HCT116 (cell line): ENCODE data around the gene IGSF3. TPM values are rescaled to one million over a fixed set of nuclear protein-coding genes. Genes with fewer than 3 reads are reported as not detected.

Source experiments
- ATAC-seq: fragments of 200-7000 bp; cut with Tn5 transposase; 2 replicates; pipeline ENCODE4 v1.9.1; 2020; ENCODE audit warnings: mild to moderate bottlenecking, moderate library complexity
- BruUV-seq: library from RNA; stranded (reverse); fragments of 400-500 nt; replicated peaks from 2 replicates; lab custom pipeline; 2021; lab: Mats Ljungman, UMichigan
- CTCF ChIA-PET: fragments of 300-600 bp; sonication (Branson Sonifier 250); formaldehyde crosslinking; loops from one replicate; lab custom pipeline; 2021; ENCODE audit warnings: antibody characterized with exemption; lab: Charles Lee
- POLR2A ChIA-PET: fragments of 300-600, 350-600 bp; sonication (Branson Sonifier 250); formaldehyde crosslinking; loops from one replicate; lab custom pipeline; 2021; ENCODE audit warnings: antibody characterized with exemption; lab: Charles Lee
- RAD21 ChIA-PET, 2 experiments: fragments of 300-600 bp; sonication (Branson Sonifier 250); formaldehyde crosslinking; loops; one replicate each; lab custom pipeline; 2023; ENCODE audit warnings: low total read pairs in 2 of 2; ENCODE audit not compliant: uncharacterized antibody in 2 of 2, unreplicated experiment in 2 of 2, low non-redundant PET in 1 of 2; lab: Charles Lee
- DNase-seq: peaks from one replicate; pipeline ENCODE4 v3.0.0-alpha.2; 2010; ENCODE audit warnings: low read depth, low spot score
- H2AFZ ChIP-seq: fragments of 200-600 bp; shearing (Covaris generic), sonication (generic); 2 replicates; pipeline ENCODE4 v1.6.1; 2017; ENCODE audit warnings: low read depth, mixed run types, mixed read lengths, antibody characterized with exemption, low read length; ENCODE audit not compliant: poor library complexity, severe bottlenecking
- H3K27ac ChIP-seq: 2 replicates; pipeline ENCODE4 v1.5.1; 2012; ENCODE audit warnings: low read depth, low read length
- H3K27me3 ChIP-seq: fragments of 200-600 bp; sonication (generic); 2 replicates; pipeline ENCODE4 v1.6.1; 2016; ENCODE audit warnings: mixed run types, low read length, mixed read lengths; ENCODE audit not compliant: insufficient read depth
- H3K36me3 ChIP-seq, 2 experiments: fragments of 200-500 bp in 1 of 2; fragments of 200-600 bp in 1 of 2; sonication (Bioruptor generic) in 1 of 2; sonication (generic) in 1 of 2; 2 replicates each; pipeline versions ENCODE4 v1.5.1 to v1.6.1; 2014 to 2016; ENCODE audit warnings: low read length in 2 of 2, inconsistent platforms in 1 of 2, mixed read lengths in 1 of 2, mixed run types in 1 of 2; ENCODE audit not compliant: insufficient read depth in 2 of 2, control insufficient read depth in 1 of 2
- H3K4me1 ChIP-seq, 2 experiments: fragments of 200-600 bp in 1 of 2; sonication (generic) in 1 of 2; 2 replicates each; pipeline versions ENCODE4 v1.5.1 to v1.6.1; 2012 to 2017; ENCODE audit warnings: low read length in 2 of 2, inconsistent platforms in 1 of 2, mild to moderate bottlenecking in 1 of 2, mixed read lengths in 1 of 2, mixed run types in 1 of 2, moderate library complexity in 1 of 2; ENCODE audit not compliant: insufficient read depth in 2 of 2, control insufficient read depth in 1 of 2
- H3K4me2 ChIP-seq: fragments of 200-600 bp; sonication (generic); 2 replicates; pipeline ENCODE4 v1.6.1; 2017; ENCODE audit warnings: mixed run types, low read length, mixed read lengths
- H3K4me3 ChIP-seq, 2 experiments: fragments of 200-600 bp in 1 of 2; sonication (generic) in 1 of 2; replicated peaks in 1 of 2; 2 replicates each; pipeline ENCODE4 v1.5.1; 2011 to 2016; ENCODE audit warnings: low read length in 2 of 2, control low read depth in 1 of 2, low read depth in 1 of 2, mild to moderate bottlenecking in 1 of 2, mixed read lengths in 1 of 2, mixed run types in 1 of 2
- H3K79me2 ChIP-seq: fragments of 200-600 bp; sonication (generic); 2 replicates; pipeline ENCODE4 v1.6.1; 2017; ENCODE audit warnings: mild to moderate bottlenecking, mixed run types, low read length, moderate library complexity, mixed read lengths; ENCODE audit not compliant: insufficient read depth
- H3K9ac ChIP-seq: fragments of 200-600 bp; sonication (generic); 2 replicates; pipeline ENCODE4 v1.6.1; 2016; ENCODE audit warnings: low read length, mixed read lengths
- H3K9me2 ChIP-seq: fragments of 200-600 bp; sonication (generic), shearing (Covaris generic); 2 replicates; pipeline ENCODE4 v1.6.1; 2017; ENCODE audit warnings: mixed run types, mild to moderate bottlenecking, moderate library complexity; ENCODE audit not compliant: insufficient read depth
- H3K9me3 ChIP-seq, 2 experiments: fragments of 200-500 bp in 1 of 2; fragments of 200-600 bp in 1 of 2; sonication (Bioruptor generic) in 1 of 2; sonication (generic) in 1 of 2; 2 replicates each; pipeline ENCODE4 v1.6.1; 2014 to 2017; ENCODE audit warnings: low read length in 2 of 2, mixed read lengths in 2 of 2, inconsistent platforms in 1 of 2, low read depth in 1 of 2, mild to moderate bottlenecking in 1 of 2, mixed run types in 1 of 2, moderate library complexity in 1 of 2; ENCODE audit not compliant: control insufficient read depth in 1 of 2, insufficient read depth in 1 of 2
- H4K20me1 ChIP-seq: fragments of 200-600 bp; sonication (generic), shearing (Covaris generic); 2 replicates; pipeline ENCODE4 v1.6.1; 2017; ENCODE audit warnings: mixed run types, mild to moderate bottlenecking, moderate library complexity; ENCODE audit not compliant: insufficient read depth
- CBX3 ChIP-seq: IDR thresholded peaks from 2 replicates; pipeline ENCODE4 v1.6.1; 2012; ENCODE audit warnings: low read depth
- CTCF ChIP-seq, 3 experiments: fragments of 200-600 bp in 1 of 3; sonication (generic) in 1 of 3; IDR thresholded peaks in 2 of 3; conservative IDR thresholded peaks in 1 of 3; 2 replicates each; pipeline ENCODE4 v1.5.1; 2012 to 2017; ENCODE audit warnings: low read depth in 2 of 3, low read length in 2 of 3, antibody characterized with exemption in 1 of 3, borderline replicate concordance in 1 of 3, control low read depth in 1 of 3, mild to moderate bottlenecking in 1 of 3, mixed read lengths in 1 of 3, mixed run types in 1 of 3, moderate library complexity in 1 of 3; ENCODE audit not compliant: insufficient read depth in 1 of 3
- EGR1 ChIP-seq: IDR thresholded peaks from 2 replicates; pipeline ENCODE4 v1.6.1; 2012; ENCODE audit warnings: low read depth
- ELF1 ChIP-seq: IDR thresholded peaks from 2 replicates; pipeline ENCODE4 v1.6.1; 2012; ENCODE audit warnings: low read depth, borderline replicate concordance
- EZH2 ChIP-seq: fragments of 200-600 bp; sonication (generic); IDR thresholded peaks from 2 replicates; pipeline ENCODE4 v1.6.1; 2017; ENCODE audit warnings: antibody characterized with exemption, mixed run types
- FOSL1 ChIP-seq: IDR thresholded peaks from 2 replicates; pipeline ENCODE4 v1.6.1; 2012; ENCODE audit warnings: low read depth
- JUND ChIP-seq: IDR thresholded peaks from 2 replicates; pipeline ENCODE4 v1.6.1; 2012
- RAD21 ChIP-seq: IDR thresholded peaks from 2 replicates; pipeline ENCODE4 v1.6.1; 2012; ENCODE audit warnings: low read depth, mild to moderate bottlenecking
- SIN3A ChIP-seq: IDR thresholded peaks from 2 replicates; pipeline ENCODE4 v1.6.1; 2012; ENCODE audit warnings: low read depth
- SRF ChIP-seq: IDR thresholded peaks from 2 replicates; pipeline ENCODE4 v1.6.1; 2012; ENCODE audit warnings: low read depth
- TCF7L2 ChIP-seq: IDR thresholded peaks from 2 replicates; pipeline ENCODE4 v1.7.0; 2011; ENCODE audit warnings: borderline replicate concordance, inconsistent platforms; ENCODE audit not compliant: insufficient read depth, insufficient read length; ENCODE audit errors: extremely low read depth
- YY1 ChIP-seq: IDR thresholded peaks from 2 replicates; pipeline ENCODE4 v1.6.1; 2011; ENCODE audit warnings: low read length, low read depth, moderate library complexity, mild to moderate bottlenecking; ENCODE audit not compliant: insufficient replicate concordance; ENCODE audit errors: extremely low read depth
- ZBTB33 ChIP-seq: IDR thresholded peaks from 2 replicates; pipeline ENCODE4 v1.6.1; 2011; ENCODE audit warnings: mild to moderate bottlenecking, low read length, moderate library complexity; ENCODE audit not compliant: insufficient replicate concordance; ENCODE audit errors: extremely low read depth
- ZFX ChIP-seq: fragments of 450-650 bp; IDR thresholded peaks from 2 replicates; pipeline ENCODE4 v1.6.1; 2017
- intact Hi-C: fragments of 100-400 bp; cut with micrococcal nuclease; formaldehyde crosslinking; loops from 2 replicates; pipeline ENCODE4 v1.10.0; 2022
- total RNA-seq: library from RNA; stranded (reverse); gene quantifications from one replicate; pipeline ENCODE4 v1.2.1, GENCODE V29; 2021; ENCODE audit not compliant: unreplicated experiment
- TF ChIP-seq, protein P1 (sequence below): IDR thresholded peaks from 2 replicates; pipeline ENCODE4 v1.6.1; 2012; ENCODE audit warnings: low read depth

The IGSF3 gene
- total RNA-seq, 1 experiment from 2014 or later = 18.6 TPM

DNA sequence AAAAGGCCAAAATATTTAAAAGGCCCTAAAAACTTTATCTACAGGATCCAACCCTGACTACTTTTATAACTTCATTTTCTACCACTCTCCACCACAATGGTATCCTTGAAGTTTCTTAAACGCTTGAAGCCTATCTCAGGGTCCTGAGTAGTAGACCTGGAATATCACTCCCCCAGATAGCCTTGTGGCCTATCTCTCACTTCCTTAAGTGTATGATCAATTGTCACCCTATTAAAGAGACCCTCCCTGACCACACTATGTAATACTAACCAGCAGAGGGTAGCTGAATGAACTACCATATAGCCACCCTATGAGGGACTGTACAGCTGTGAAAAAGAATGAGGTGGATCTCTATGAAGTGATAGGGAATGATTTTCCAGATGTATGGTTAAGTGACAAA, 102.3 kb downstream of the IGSF3 start:
- no peak overlapping the region for H3K4me3 ChIP-seq
- ChIA-PET RAD21 (no interaction called here), CTCF (no interaction called here), POLR2A (no interaction called here)
- no peaks in the 10 kb centered on the region for H4K20me1 ChIP-seq
- DNase-seq (no peak), ATAC-seq (no peak)
- H3K4me2 ChIP-seq = no peak overlapping the region; the same call in 1 of the 2 replicates
- TF ChIP-seq RAD21 (no peak), CTCF (IDR thresholded peaks at IDR 0.05 in 2 of 3, conservative IDR thresholded peaks at IDR 0.05 in 1 of 3; ENCODE audit: borderline replicate concordance in 1 of 3, insufficient read depth in 1 of 3, low read depth in 2 of 3, low read length in 2 of 3) (no peak), EGR1 (no peak), ELF1 (no peak), ZFX (no peak), SIN3A (no peak), JUND (no peak), FOSL1 (no peak), TCF7L2 (no peak), SRF (no peak), YY1 (no peak), EZH2 (no peak), CBX3 (no peak), ZBTB33 (no peak)
- TF ChIP-seq, protein P1, sequence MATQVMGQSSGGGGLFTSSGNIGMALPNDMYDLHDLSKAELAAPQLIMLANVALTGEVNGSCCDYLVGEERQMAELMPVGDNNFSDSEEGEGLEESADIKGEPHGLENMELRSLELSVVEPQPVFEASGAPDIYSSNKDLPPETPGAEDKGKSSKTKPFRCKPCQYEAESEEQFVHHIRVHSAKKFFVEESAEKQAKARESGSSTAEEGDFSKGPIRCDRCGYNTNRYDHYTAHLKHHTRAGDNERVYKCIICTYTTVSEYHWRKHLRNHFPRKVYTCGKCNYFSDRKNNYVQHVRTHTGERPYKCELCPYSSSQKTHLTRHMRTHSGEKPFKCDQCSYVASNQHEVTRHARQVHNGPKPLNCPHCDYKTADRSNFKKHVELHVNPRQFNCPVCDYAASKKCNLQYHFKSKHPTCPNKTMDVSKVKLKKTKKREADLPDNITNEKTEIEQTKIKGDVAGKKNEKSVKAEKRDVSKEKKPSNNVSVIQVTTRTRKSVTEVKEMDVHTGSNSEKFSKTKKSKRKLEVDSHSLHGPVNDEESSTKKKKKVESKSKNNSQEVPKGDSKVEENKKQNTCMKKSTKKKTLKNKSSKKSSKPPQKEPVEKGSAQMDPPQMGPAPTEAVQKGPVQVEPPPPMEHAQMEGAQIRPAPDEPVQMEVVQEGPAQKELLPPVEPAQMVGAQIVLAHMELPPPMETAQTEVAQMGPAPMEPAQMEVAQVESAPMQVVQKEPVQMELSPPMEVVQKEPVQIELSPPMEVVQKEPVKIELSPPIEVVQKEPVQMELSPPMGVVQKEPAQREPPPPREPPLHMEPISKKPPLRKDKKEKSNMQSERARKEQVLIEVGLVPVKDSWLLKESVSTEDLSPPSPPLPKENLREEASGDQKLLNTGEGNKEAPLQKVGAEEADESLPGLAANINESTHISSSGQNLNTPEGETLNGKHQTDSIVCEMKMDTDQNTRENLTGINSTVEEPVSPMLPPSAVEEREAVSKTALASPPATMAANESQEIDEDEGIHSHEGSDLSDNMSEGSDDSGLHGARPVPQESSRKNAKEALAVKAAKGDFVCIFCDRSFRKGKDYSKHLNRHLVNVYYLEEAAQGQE = no peak
- BruUV-seq = no TSS peak
- H2AFZ ChIP-seq = no peak overlapping the region
- no peaks in the 10 kb centered on the region for H3K36me3 ChIP-seq
- H3K9me3 ChIP-seq = no peaks in the 10 kb centered on the region
- H3K9ac ChIP-seq = no peak overlapping the region
- H3K27ac ChIP-seq = no peak overlapping the region
- H3K79me2 ChIP-seq = peaks cover 74% of the 10 kb centered on the region
- H3K4me1 ChIP-seq = peaks cover 22 to 30% of the 10 kb centered on the region in 2 experiments
- intact Hi-C loops = no loop called here
- no peaks in the 10 kb centered on the region for H3K9me2 ChIP-seq
- H3K27me3 ChIP-seq = no peaks in the 10 kb centered on the region
